NCI-H1048 (cell line): ENCODE measurements around the gene CDC42EP1.
"Not testable (repeated sequence)": the region's sequence is repeated elsewhere in the genome, so short reads cannot be mapped to it uniquely, and the experiment has no call there.

Experiments used
- DNase-seq: peaks from one replicate; lab custom pipeline; 2025; lab: John Stamatoyannopoulos, UW

The CDC42EP1 gene

DNA sequence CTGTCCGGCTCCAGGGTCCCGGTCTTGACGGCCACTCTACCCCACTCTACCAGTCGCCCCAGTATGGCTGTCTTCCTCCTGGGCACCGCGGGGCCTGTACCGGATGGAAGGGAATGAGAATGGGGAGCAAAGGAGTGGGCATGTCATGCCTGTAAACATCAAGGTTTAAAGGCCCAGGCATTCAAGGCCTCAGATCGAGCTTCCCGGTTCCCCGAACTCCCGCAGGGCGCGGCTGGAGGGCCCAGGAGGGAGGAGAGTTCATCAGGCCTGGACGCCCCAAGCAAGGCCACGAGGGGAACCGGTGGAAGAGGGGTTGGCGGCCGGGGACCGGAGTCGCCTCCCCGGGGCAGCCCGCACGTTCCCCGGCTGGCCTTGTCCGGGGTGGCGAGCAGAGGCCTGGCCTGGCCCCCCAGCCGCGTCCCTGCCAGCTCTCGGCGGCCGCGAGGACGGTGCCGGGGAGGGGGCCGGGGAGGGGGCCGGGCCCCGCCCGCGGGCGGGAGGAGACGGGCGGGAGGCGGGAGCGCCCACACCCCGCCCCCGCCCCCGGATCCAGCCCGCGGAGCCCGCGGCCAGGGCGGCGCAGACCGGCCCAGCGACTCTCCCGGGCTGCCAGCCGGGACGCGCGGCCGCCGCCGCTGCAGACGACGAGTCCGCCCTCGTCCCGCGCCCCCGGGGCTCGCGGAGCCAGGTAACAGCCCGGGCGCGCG is at the start of gene CDC42EP1:
TSS of gene CDC42EP1 (plus strand) at position 580 of the 707 bp plus-strand sequence. CDS start 5,870 bp downstream, outside the sequence.
- DNase-seq: no peak

- no peak for DNase-seq
Measured at GRCh38 chr22:37511395-37512104, 48.7 kb upstream of the CDC42EP1 start.

GRCh38 chr22:37514526-37515051 is 45.7 kb upstream of the CDC42EP1 start:
- no peak for DNase-seq

GRCh38 chr22:37515901-37516300 is 44.4 kb upstream of the CDC42EP1 start:
- no peak for DNase-seq

- DNase-seq: no peak
Measured at GRCh38 chr22:37516456-37516855, 43.8 kb upstream of the CDC42EP1 start.

GRCh38 chr22:37517826-37518450 is 42.3 kb upstream of the CDC42EP1 start:
- DNase-seq: no peak

- DNase-seq: no peak
Measured at GRCh38 chr22:37518509-37519267, 41.6 kb upstream of the CDC42EP1 start.

GRCh38 chr22:37519268-37520195 is 40.7 kb upstream of the CDC42EP1 start, which contains the start of gene CARD10:
TSS of gene CARD10 (minus strand) at chr22:37519415. CDS start at chr22:37519200, 215 bp downstream.
- no peak for DNase-seq

GRCh38 chr22:37520776-37521191 is 39.5 kb upstream of the CDC42EP1 start:
- DNase-seq: no peak

- DNase-seq: no peak
Measured at GRCh38 chr22:37521236-37521739, 39.0 kb upstream of the CDC42EP1 start.

DNA sequence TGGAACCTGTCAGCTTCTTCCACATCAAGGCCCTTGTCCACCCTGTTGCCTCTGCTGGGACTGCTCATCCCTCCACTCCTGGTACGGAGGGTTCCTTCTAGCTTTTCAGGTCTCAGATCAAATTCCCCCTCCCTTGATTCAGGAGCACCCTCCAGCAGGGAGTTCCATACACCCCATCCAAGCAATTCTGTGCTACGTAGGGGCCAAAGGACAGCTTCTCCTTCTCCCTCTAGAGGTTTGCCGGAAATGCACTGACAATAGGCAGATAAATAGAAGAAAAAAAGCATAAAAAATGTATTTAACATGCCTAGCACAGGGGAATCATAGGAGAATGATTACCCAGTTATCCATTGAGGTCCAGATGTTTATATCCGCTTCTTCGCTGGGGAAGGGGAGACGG is 37.8 kb upstream of the CDC42EP1 start:
- no peak for DNase-seq

DNA sequence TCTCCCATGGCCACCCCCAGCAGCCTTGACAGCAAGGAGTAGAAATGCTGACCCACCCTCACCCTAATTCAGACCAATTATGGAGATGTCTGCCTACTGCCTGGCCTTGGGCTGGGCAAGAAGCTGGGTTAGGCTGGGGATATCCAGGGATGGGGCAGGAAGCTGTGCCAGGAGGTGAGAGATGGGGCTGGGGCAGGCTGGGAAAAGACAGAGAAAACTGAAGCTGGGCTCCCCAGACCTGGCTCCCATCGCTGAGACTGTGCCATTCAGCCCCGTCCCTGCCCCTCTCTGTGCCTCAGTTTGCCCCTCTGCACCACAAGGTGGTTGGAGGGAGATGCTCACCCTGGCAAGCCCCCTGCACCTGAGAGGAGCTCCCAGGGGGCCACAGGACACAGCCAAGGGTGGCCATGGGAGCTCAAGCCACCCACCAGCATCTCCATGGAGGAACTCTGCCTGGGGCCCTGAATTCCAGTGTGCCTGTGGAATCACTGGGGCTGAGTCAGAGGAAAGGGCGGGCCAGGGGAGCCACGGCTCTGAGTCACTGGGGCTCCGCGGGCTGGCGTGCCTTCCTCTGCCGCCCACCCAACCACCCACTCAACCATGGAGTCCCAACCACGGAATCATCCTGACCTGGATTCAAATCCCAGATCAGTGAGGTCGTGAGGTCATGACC is 35.1 kb upstream of the CDC42EP1 start:
- DNase-seq: no peak

DNA sequence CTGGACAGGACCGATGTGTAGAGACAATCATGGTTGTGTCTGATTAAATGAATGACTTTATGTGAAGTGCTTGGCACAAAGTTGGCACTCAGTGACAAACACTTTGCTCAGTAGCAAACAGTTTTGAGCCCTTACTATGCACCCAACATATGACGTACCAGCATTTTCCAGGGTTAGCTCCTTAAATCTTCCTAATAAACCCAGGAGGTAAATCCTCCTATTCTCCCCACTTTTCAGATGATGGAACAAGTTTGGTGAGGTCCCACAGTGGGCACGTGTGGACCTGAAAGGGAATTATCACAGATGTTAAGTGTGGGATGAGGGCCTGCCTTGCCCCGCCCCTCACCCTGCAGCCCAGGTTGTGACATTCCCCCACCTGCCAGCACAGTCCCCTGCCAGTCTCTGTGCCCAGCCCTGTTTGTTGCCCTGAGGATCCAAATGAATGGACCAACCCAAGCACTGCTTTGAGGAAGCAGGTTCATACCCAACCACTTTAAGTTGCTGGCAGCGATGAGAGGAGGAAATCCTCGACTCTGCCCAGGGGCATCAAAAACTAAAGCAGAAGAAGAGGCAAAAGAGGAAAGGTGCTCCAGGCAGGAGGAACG is 34.4 kb upstream of the CDC42EP1 start:
- no peak for DNase-seq

- no peak for DNase-seq
Measured at GRCh38 chr22:37526376-37526775, 33.9 kb upstream of the CDC42EP1 start.

GRCh38 chr22:37527081-37527752 is 33.1 kb upstream of the CDC42EP1 start:
- DNase-seq: not testable (repeated sequence)

DNA sequence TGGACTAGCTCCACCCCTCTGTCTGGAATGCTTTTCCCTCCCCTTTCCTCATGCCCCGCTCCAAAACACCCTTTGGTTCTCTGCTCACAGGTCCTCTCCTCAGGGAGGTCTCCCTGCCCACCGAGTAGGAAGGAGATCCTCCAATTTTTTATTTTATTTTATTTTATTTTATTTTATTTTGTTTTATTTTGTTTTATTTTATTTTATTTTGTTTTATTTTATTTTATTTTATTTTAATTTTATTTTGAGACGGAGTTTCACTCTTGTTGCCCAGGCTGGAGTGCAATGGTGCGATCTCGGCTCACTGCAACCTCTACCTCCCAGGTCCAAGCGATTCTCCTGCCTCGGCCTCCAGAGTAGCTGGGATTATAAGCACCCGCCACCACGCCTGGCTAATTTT is 32.3 kb upstream of the CDC42EP1 start:
- DNase-seq: not testable (repeated sequence)

- no peak for DNase-seq
Measured at GRCh38 chr22:37529652-37530345, 30.5 kb upstream of the CDC42EP1 start.

GRCh38 chr22:37533995-37534394 is 26.3 kb upstream of the CDC42EP1 start:
- DNase-seq: no peak
